CD4-positive, alpha-beta T cell treated with Interleukin-15 for 1 hour (primary cell): ENCODE data around the gene CCDC63.
A peak's percentile ranks its signal among the peaks of the same experiment; 100 is the strongest.
"Not testable (repeated sequence)": the region's sequence is repeated elsewhere in the genome, so short reads cannot be mapped to it uniquely, and the experiment has no call there.

ENCODE experiments used
- DNase-seq: peaks from one replicate; pipeline ENCODE4 v3.0.0-alpha.2; 2020

The CCDC63 gene

GRCh38 chr12:110927546-110927945, 80.8 kb downstream of the CCDC63 start:
- DNase-seq = no peak

GRCh38 chr12:110928700-110929099, 81.9 kb downstream of the CCDC63 start:
- no peak for DNase-seq

GRCh38 chr12:110929818-110930217, 83.0 kb downstream of the CCDC63 start:
- DNase-seq = no peak

GRCh38 chr12:110930348-110931314, 83.8 kb downstream of the CCDC63 start:
- no peak for DNase-seq

- no peak for DNase-seq
These were observed 84.5 kb downstream of the CCDC63 start for GRCh38 chr12:110931315-110931728.

GRCh38 chr12:110932046-110932445, 85.3 kb downstream of the CCDC63 start:
- DNase-seq = no peak

GRCh38 chr12:110933326-110933974, 86.7 kb downstream of the CCDC63 start:
- no peak for DNase-seq

GRCh38 chr12:110934093-110934852, 87.5 kb downstream of the CCDC63 start:
- DNase-seq = no peak

- DNase-seq = no peak
These were observed 88.8 kb downstream of the CCDC63 start for GRCh38 chr12:110935588-110935987.

- no peak for DNase-seq
These were observed 89.7 kb downstream of the CCDC63 start for GRCh38 chr12:110936367-110937103.

GRCh38 chr12:110937104-110937641, 90.4 kb downstream of the CCDC63 start:
- peak; percentile 27 for DNase-seq

GRCh38 chr12:110940296-110940695, 93.5 kb downstream of the CCDC63 start:
- no peak for DNase-seq

- no peak for DNase-seq
These were observed 94.1 kb downstream of the CCDC63 start for GRCh38 chr12:110940933-110941332.

GRCh38 chr12:110941391-110941790, 94.6 kb downstream of the CCDC63 start:
- no peak for DNase-seq

GRCh38 chr12:110943373-110943772, 96.6 kb downstream of the CCDC63 start:
- DNase-seq = no peak

- no peak for DNase-seq
These were observed 101.3 kb downstream of the CCDC63 start for GRCh38 chr12:110948041-110948440.

- not testable (repeated sequence) for DNase-seq
These were observed 103.7 kb downstream of the CCDC63 start for GRCh38 chr12:110950466-110950865.

GRCh38 chr12:110950867-110951266, 104.1 kb downstream of the CCDC63 start:
- DNase-seq = not testable (repeated sequence)
